Measurements from ENCODE around the gene NLGN1. TPM values are rescaled to one million over a fixed set of nuclear protein-coding genes. Genes with fewer than 3 reads are reported as not detected.
A peak's percentile ranks its signal among the peaks of the same experiment; 100 is the strongest.

NLGN1 gene
- total RNA-seq, 1 donor from 2014 or later: 50.2 TPM

DNA sequence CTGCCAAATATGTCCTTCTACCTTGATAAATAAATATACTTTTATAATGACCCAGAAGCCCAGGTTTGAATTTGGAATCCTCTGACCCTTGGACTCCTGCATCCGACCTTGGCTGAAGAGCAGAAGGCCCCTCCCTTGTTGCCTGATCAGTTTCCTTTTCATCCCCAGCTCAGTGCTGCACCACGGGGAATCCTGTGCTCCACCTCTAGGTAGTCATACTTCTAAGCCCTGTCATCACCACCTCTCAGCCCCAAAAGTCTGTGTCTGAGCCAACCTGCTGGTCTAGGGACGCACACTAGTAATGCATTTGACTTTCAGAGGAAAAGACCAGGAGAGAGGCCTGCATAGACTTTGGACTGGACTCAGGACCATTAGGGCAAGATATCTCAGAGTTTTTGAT, 310.6 kb downstream of the NLGN1 start:
- no peaks in the 10 kb centered on the region for H3K9me3 Mint-ChIP-seq (ENCODE audit: unreplicated experiment)
- H3K4me3 Mint-ChIP-seq (ENCODE audit: unreplicated experiment): no peak overlapping the region
- no peak overlapping the region for H3K27ac Mint-ChIP-seq (ENCODE audit: unreplicated experiment)
- TF ChIP-seq, protein P1, sequence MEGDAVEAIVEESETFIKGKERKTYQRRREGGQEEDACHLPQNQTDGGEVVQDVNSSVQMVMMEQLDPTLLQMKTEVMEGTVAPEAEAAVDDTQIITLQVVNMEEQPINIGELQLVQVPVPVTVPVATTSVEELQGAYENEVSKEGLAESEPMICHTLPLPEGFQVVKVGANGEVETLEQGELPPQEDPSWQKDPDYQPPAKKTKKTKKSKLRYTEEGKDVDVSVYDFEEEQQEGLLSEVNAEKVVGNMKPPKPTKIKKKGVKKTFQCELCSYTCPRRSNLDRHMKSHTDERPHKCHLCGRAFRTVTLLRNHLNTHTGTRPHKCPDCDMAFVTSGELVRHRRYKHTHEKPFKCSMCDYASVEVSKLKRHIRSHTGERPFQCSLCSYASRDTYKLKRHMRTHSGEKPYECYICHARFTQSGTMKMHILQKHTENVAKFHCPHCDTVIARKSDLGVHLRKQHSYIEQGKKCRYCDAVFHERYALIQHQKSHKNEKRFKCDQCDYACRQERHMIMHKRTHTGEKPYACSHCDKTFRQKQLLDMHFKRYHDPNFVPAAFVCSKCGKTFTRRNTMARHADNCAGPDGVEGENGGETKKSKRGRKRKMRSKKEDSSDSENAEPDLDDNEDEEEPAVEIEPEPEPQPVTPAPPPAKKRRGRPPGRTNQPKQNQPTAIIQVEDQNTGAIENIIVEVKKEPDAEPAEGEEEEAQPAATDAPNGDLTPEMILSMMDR (IDR thresholded peaks at IDR 0.05; ENCODE audit: partially characterized antibody, unreplicated experiment): no peak
- H3K27me3 Mint-ChIP-seq (ENCODE audit: unreplicated experiment): no peaks in the 10 kb centered on the region
- no peak for DNase-seq
- no peaks in the 10 kb centered on the region for H3K36me3 Mint-ChIP-seq (ENCODE audit: unreplicated experiment)
- peaks cover 7% of the 10 kb centered on the region for H3K4me1 Mint-ChIP-seq (ENCODE audit: low read depth, unreplicated experiment)

DNA sequence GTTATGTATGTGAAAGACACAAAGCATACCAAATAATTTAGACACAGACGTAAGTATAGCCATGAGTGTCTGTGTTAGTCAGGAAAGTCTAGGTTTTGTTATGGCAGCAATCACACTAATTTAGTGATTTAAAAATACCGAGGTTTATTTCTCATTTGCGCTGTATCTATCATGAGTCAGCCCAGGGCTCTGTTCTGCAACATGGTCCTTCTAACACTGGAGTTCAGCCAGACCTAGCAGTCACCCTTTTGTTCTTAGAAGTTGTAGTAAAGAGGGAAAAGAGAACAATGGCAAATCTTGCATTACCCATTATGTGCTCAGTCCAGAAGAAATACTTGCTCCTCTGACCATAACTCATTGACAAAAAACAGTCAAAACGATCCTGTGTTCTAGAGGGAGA, 311.5 kb downstream of the NLGN1 start:
- Mint-ChIP-seq H3K4me1 (ENCODE audit: low read depth, unreplicated experiment) (peaks cover 3% of the 10 kb centered on the region), H3K36me3 (ENCODE audit: unreplicated experiment) (no peaks in the 10 kb centered on the region), H3K9me3 (ENCODE audit: unreplicated experiment) (no peaks in the 10 kb centered on the region), H3K27me3 (ENCODE audit: unreplicated experiment) (no peaks in the 10 kb centered on the region), H3K4me3 (ENCODE audit: unreplicated experiment) (no peak overlapping the region), H3K27ac (ENCODE audit: unreplicated experiment) (no peak overlapping the region)
- no peak for DNase-seq
- TF ChIP-seq, protein P1 (IDR thresholded peaks at IDR 0.05; ENCODE audit: partially characterized antibody, unreplicated experiment): no peak

DNA sequence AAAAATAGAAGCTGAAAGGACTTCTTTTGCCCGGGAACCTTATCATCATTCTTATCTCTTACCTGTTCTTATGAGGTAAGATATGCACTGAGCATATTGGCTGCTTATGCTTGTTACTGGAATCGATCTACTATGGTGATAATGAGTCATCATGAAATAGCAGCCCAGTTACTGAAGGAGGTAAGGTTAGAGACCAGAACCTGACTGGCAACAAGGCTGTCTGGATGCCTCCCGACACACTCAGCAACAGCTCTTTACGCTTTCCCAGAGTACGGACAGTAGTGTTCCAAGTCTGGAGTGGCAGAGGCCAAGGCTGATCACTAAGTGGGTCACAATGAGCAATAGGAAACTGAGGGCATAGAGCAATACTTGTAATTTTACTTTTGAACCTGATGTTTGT, 314.1 kb downstream of the NLGN1 start:
- Mint-ChIP-seq H3K4me1 (ENCODE audit: low read depth, unreplicated experiment) (no peaks in the 10 kb centered on the region), H3K36me3 (ENCODE audit: unreplicated experiment) (no peaks in the 10 kb centered on the region), H3K27me3 (ENCODE audit: unreplicated experiment) (no peaks in the 10 kb centered on the region), H3K9me3 (ENCODE audit: unreplicated experiment) (no peaks in the 10 kb centered on the region), H3K4me3 (ENCODE audit: unreplicated experiment) (no peak overlapping the region), H3K27ac (ENCODE audit: unreplicated experiment) (no peak overlapping the region)
- no peak for DNase-seq
- TF ChIP-seq, protein P1 (IDR thresholded peaks at IDR 0.05; ENCODE audit: partially characterized antibody, unreplicated experiment): no peak

DNA sequence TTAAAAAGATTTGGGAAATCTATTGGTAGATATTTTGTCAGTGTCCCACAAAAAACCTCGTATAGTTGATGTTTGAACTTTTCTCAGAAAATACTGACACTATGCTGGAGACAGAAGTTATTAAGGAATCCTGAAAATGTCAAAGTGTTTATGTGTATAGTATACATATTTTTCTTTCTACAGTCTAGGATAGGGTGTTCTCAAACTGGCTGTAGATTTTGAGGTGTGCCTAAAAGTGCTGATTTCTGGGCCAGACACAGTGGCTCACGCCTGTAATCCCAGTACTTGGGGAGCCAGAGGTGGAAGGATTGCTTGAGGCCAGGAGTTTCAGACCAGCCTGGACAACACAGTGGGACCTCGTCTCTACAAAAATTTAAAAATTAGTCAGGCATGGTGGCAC, 322.0 kb downstream of the NLGN1 start:
- Mint-ChIP-seq H3K27ac (ENCODE audit: unreplicated experiment) (no peak overlapping the region), H3K9me3 (ENCODE audit: unreplicated experiment) (no peaks in the 10 kb centered on the region), H3K27me3 (ENCODE audit: unreplicated experiment) (no peaks in the 10 kb centered on the region), H3K4me3 (ENCODE audit: unreplicated experiment) (no peak overlapping the region), H3K36me3 (ENCODE audit: unreplicated experiment) (no peaks in the 10 kb centered on the region), H3K4me1 (ENCODE audit: low read depth, unreplicated experiment) (no peaks in the 10 kb centered on the region)
- DNase-seq: no peak
- TF ChIP-seq, protein P1 (IDR thresholded peaks at IDR 0.05; ENCODE audit: partially characterized antibody, unreplicated experiment): peak; percentile 4

DNA sequence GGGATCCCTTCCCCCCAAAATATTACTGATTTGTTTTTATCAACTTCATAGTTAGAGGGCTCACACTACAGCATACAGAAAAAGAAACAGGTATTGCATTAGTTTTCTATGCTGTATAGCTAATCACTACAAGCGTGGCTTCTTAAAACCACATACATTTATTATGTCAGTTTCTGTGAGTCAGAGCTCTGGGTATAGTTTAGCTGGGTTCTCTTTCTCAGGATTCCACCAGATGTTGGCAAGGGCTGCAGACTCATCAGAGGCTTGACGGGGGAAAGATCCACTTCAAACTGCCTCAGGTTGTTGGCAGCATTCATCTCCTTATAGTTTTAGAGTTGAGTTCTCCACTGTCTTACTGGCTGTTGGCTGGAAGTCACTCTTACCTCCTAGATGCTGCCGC, 328.0 kb downstream of the NLGN1 start:
- no peak overlapping the region for H3K4me3 Mint-ChIP-seq (ENCODE audit: unreplicated experiment)
- no peaks in the 10 kb centered on the region for H3K27me3 Mint-ChIP-seq (ENCODE audit: unreplicated experiment)
- no peak for DNase-seq
- H3K9me3 Mint-ChIP-seq (ENCODE audit: unreplicated experiment): no peaks in the 10 kb centered on the region
- TF ChIP-seq, protein P1 (IDR thresholded peaks at IDR 0.05; ENCODE audit: partially characterized antibody, unreplicated experiment): no peak
- H3K4me1 Mint-ChIP-seq (ENCODE audit: low read depth, unreplicated experiment): no peaks in the 10 kb centered on the region
- no peaks in the 10 kb centered on the region for H3K36me3 Mint-ChIP-seq (ENCODE audit: unreplicated experiment)
- no peak overlapping the region for H3K27ac Mint-ChIP-seq (ENCODE audit: unreplicated experiment)
